ENCODE results near the gene CACNB4. TPM values are rescaled to one million over a fixed set of nuclear protein-coding genes. Genes with fewer than 3 reads are reported as not detected.

The CACNB4 gene
- total RNA-seq, 4 donors from 2014 or later = 3.5 to 4.8 (median 4.3) TPM

DNA sequence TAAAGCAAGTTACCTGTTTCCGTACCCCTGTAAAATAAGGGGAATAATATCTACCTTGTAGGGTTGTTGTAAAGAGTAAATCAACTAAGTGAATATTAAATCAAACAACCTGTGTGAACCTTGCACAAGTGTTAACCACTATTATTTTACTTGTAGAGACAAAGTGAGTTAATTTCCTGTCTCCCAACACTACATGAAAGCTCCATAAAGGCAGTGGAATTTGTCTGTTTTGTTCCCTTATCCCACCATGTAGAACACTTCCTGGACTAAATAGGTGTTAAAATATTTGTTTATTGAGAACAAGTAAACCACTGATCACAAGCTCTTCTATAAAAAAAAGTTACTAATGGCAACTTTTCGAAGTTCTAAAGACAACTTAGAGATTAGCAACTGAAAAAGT is 274.0 kb downstream of the CACNB4 start:
- TF ChIP-seq POLR2A (IDR thresholded peaks at IDR 0.05) = no peak
- TF ChIP-seq, protein P1, sequence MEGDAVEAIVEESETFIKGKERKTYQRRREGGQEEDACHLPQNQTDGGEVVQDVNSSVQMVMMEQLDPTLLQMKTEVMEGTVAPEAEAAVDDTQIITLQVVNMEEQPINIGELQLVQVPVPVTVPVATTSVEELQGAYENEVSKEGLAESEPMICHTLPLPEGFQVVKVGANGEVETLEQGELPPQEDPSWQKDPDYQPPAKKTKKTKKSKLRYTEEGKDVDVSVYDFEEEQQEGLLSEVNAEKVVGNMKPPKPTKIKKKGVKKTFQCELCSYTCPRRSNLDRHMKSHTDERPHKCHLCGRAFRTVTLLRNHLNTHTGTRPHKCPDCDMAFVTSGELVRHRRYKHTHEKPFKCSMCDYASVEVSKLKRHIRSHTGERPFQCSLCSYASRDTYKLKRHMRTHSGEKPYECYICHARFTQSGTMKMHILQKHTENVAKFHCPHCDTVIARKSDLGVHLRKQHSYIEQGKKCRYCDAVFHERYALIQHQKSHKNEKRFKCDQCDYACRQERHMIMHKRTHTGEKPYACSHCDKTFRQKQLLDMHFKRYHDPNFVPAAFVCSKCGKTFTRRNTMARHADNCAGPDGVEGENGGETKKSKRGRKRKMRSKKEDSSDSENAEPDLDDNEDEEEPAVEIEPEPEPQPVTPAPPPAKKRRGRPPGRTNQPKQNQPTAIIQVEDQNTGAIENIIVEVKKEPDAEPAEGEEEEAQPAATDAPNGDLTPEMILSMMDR (IDR thresholded peaks at IDR 0.05) = no peak
- TF ChIP-seq EP300 (IDR thresholded peaks at IDR 0.05) = no peak
- H3K4me1 ChIP-seq = peaks cover 0 to 57% (median 20%) of the 10 kb centered on the region in 4 donors
- H3K27me3 ChIP-seq = no peaks in the 10 kb centered on the region
- DNase-seq (ENCODE audit: low spot score in 2 of 2) = no peak
- H3K27ac ChIP-seq = no peak overlapping the region
- no peaks in the 10 kb centered on the region for H3K36me3 ChIP-seq
- H3K4me3 ChIP-seq = no peak overlapping the region
- 61 to 63% methylated on average over 2 of the region's 2 CpGs for WGBS, 2 donors
- H3K9me3 ChIP-seq = no peaks in the 10 kb centered on the region

DNA sequence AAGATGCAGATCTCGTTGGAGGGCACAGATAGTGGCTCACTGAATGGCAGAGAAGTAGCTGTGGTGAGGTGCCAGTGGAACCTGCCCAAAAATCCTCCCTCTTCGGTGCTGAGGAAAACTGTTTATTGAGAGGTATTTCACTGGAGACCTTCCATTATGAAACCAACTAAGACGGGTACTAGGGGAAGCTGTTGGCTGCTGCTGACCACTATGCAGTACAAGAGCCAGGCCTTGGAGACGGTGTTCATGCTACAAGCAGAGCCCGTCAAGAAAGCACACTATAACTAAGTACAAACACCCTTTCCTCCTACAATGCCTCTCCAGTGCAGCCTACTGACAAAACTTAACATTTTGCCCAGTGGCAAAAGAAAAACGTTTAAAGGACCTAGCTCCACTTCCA is 275.2 kb downstream of the CACNB4 start:
- no peaks in the 10 kb centered on the region for H3K27me3 ChIP-seq
- H3K4me1 ChIP-seq = peaks cover 0 to 53% (median 17%) of the 10 kb centered on the region in 4 donors
- no peak for TF ChIP-seq POLR2A (IDR thresholded peaks at IDR 0.05)
- TF ChIP-seq, protein P1 (IDR thresholded peaks at IDR 0.05) = no peak
- TF ChIP-seq EP300 (IDR thresholded peaks at IDR 0.05) = no peak
- H3K27ac ChIP-seq = no peak overlapping the region
- H3K4me3 ChIP-seq = no peak overlapping the region
- no peaks in the 10 kb centered on the region for H3K9me3 ChIP-seq
- WGBS, 2 donors = 41% methylated on average over 6 of the region's 6 CpGs
- H3K36me3 ChIP-seq = no peaks in the 10 kb centered on the region
- DNase-seq (ENCODE audit: low spot score in 2 of 2) = no peak

DNA sequence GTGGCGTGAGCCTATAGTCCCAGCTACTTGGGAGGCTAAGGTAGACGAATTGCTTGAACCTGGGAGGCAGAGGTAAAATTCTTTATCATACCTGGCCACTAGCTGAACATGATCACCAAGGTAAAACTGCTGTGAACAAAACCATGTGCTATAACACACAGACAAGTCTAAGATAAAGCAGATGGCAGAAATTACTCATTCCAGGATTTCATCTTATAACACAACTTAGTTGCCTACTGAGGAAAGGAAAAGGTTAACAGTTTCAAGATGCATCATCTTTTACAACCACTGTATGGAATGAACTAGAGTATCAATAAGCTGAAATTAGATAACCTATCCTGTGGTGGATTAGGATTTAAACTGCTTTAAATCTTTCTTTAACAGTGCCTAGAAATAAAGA is 278.9 kb downstream of the CACNB4 start:
- TF ChIP-seq POLR2A (IDR thresholded peaks at IDR 0.05) (no peak), EP300 (IDR thresholded peaks at IDR 0.05) (no peak)
- TF ChIP-seq, protein P1 (IDR thresholded peaks at IDR 0.05) = no peak
- H3K27me3 ChIP-seq = no peaks in the 10 kb centered on the region
- WGBS, 2 donors = 97 to 98% methylated on average over 2 of the region's 2 CpGs
- peaks cover 0 to 39% (median 13%) of the 10 kb centered on the region in 4 donors for H3K4me1 ChIP-seq
- no peak overlapping the region for H3K27ac ChIP-seq
- H3K9me3 ChIP-seq = no peaks in the 10 kb centered on the region
- H3K4me3 ChIP-seq = no peak overlapping the region
- no peak for DNase-seq (ENCODE audit: low spot score in 2 of 2)
- peaks cover 0 to 1% (median 0%) of the 10 kb centered on the region in 3 donors for H3K36me3 ChIP-seq

DNA sequence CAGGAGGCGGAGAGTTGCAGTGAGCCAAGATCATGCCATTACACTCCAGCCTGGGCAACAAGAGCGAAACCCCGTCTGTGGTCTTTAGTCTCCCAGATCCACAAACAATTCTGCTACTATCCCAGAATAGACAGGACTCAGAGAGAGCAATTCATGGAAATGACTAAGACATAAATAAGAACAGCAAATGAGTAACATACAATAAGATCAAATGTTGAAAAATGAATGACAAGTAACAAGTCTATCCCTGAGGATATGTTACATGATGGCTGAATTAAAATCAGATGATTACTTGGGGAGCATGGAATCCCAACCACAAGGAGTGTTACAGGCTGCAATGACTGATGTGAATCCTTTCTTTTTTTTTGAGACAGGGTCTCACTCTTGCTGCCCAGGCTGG is 280.9 kb downstream of the CACNB4 start:
- H3K4me1 ChIP-seq = peaks cover 0 to 23% (median 10%) of the 10 kb centered on the region in 4 donors
- H3K36me3 ChIP-seq = peaks cover 0 to 19% (median 2%) of the 10 kb centered on the region in 3 donors
- H3K27ac ChIP-seq = no peak overlapping the region
- H3K4me3 ChIP-seq = no peak overlapping the region
- H3K9me3 ChIP-seq = no peaks in the 10 kb centered on the region
- H3K27me3 ChIP-seq = no peaks in the 10 kb centered on the region
- WGBS, 2 donors = 71 to 75% methylated on average over 3 of the region's 3 CpGs
- DNase-seq (ENCODE audit: low spot score in 2 of 2) = no peak
- TF ChIP-seq EP300 (IDR thresholded peaks at IDR 0.05) (no peak), POLR2A (IDR thresholded peaks at IDR 0.05) (no peak)
- TF ChIP-seq, protein P1 (IDR thresholded peaks at IDR 0.05) = no peak

DNA sequence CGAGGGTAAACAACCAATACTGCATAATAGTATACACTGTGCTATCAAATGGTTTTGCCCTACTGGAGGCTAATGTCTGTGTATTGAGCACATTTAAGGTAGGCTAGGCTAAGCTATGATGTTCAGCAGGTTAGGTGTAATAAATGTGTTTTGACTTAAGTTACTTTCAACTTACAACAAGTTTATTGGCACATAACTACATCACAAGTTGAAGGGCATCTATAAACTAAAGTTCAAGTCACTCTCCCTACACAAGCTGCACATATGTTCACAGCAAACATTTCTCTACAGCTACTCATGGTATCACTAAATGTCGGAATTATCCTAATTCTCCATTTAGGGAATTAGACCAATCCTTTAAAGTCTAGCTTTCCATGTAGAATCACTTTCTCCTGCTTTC is 282.0 kb downstream of the CACNB4 start:
- DNase-seq (ENCODE audit: low spot score in 2 of 2) = no peak
- WGBS, 2 donors = 93 to 98% methylated on average over 2 of the region's 2 CpGs

More for the DNA sequence above, 282.0 kb downstream of the CACNB4 start:
- H3K36me3 ChIP-seq = peaks cover 0 to 30% (median 2%) of the 10 kb centered on the region in 3 donors
- no peak overlapping the region for H3K4me3 ChIP-seq
- no peak for TF ChIP-seq EP300 (IDR thresholded peaks at IDR 0.05)
- TF ChIP-seq POLR2A (IDR thresholded peaks at IDR 0.05) = no peak
- TF ChIP-seq, protein P1 (IDR thresholded peaks at IDR 0.05) = no peak
- no peaks in the 10 kb centered on the region for H3K27me3 ChIP-seq
- H3K4me1 ChIP-seq = peaks cover 0 to 14% (median 5%) of the 10 kb centered on the region in 4 donors
- H3K9me3 ChIP-seq = no peaks in the 10 kb centered on the region
- H3K27ac ChIP-seq = no peak overlapping the region

All from tibial nerve (tissue), 4 donors.